MV-4-11 (cell line): ENCODE results near the gene PRM3.

ENCODE experiments used
- DNase-seq: peaks from one replicate; lab custom pipeline; 2025; lab: John Stamatoyannopoulos, UW

PRM3 gene

DNA sequence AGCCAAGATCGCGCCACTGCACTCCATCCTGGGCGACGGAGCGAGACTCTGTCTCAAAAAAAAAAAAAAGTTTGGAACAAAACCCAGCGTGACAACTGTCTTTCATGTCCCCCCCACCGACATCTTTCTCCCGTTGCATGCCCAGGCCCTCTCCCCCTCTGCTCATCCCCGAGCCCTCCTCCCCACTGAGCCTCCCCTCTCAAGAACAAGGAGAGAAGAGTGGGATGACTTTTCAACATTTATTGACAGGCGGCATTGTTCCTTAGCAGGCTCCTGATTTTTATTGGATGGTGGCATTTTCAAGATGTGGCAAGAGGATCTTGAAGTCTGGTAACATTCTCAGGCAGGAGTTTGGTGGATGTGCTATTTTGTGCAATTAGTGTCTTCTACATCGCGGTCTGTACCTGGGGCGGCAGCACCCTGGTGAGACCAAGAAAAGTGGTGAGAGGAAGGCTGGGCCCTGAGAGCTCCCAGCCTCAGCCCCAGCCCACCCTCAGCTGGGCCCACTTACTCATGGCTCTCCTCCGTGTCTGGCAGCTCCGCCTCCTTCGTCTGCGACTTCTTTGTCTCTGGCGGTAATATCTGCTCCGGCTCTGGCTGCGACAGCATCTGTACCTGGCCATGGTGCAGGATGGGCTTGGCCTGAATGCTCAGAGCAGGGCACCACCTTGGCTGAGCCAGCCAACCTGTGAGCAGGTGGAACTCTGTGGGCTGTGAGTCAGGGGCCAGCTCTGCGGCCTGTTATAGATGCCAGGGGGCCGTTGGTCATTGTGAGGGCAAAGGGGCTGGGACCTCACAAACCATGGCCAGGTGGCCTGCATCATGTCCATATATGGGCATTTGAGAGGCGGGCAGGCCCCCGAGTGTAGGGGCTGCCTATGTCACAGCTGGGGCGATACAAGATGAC is 7.4 kb upstream of the PRM3 start, which contains the start of gene PRM1:
PRM1 (minus strand) TSS at position 715 of the 907 bp plus-strand sequence; CDS start at position 623, 92 bp downstream.
- DNase-seq, result no peak

DNA sequence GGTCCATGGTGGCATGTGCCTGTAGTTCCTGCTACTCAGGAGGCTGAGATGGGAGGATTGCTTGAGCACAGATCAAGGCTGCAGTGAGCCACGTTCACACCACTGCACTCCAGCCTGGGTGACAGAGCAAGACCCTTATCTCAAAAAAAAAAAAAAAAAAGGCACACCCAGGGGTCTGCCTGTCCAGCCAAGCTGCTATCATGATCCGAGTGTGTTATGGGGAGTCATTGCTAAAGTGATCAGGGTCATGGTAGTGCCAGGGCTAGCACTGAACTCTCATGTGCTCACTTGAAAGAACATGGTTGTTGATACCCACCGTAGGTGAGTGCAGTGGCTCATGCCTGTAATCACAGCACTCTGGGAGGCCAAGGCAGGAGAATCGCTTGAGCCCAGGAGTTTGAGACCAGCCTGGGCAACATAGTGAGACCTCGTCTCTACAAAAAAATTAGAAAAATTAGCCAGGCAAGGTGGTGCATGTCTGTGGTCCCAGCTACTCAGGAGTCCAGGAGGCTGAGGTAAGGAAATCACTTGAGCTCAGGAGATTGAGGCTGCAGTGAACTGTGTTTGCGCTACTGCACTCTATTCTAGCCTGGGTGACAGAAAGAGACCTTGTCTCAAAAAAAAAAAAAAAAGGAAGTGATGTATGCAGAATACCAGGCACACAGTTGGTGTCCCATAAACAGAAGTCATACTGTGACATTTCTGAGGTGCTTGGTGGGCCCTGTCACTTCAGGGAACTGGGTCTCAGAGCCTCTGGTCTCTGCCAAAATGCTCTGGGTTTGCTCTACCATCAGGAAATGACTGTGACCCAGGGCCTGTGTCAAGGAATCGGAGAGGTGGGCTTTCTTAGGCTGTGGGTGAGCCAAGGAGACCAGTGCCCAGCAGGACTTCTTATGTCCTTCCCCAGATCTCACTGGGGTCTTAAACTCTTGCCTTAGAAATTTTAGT is 5.5 kb upstream of the PRM3 start:
- peak; percentile 70 for DNase-seq

DNA sequence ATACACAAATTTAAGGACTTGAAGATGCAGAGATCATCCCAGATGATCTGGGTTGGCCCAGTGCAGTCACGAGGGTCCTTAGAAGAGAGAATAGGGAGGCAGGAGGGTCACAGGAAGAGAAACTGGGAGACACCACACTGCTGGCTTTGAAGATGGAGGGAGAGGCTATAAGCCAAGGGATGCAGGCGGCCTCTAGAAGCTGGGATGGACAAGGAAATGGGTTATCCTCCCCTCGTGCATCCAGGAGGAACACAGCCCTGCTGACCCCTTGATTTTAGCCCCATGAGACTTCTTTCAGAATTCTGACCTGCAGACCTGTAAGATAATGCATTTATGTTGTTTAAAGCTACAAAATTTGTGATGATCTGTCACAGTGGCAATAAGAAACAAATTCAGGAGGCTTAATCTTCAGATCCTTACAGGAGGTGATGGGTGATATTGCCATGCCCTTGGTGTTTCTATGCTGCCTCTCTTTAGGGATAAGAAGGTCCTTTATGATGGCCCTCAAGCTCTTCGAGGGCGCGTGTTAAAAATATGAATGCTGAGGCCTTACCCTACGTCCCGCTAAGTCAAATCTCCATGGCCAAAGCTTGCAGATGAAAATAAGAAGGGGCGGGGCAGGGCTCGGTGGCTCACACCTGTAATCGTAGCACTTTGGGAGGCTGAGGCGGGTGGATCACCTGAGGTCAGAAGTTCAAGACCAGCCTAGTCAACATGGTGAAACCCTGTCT is 4.3 kb upstream of the PRM3 start:
- DNase-seq, result no peak

DNA sequence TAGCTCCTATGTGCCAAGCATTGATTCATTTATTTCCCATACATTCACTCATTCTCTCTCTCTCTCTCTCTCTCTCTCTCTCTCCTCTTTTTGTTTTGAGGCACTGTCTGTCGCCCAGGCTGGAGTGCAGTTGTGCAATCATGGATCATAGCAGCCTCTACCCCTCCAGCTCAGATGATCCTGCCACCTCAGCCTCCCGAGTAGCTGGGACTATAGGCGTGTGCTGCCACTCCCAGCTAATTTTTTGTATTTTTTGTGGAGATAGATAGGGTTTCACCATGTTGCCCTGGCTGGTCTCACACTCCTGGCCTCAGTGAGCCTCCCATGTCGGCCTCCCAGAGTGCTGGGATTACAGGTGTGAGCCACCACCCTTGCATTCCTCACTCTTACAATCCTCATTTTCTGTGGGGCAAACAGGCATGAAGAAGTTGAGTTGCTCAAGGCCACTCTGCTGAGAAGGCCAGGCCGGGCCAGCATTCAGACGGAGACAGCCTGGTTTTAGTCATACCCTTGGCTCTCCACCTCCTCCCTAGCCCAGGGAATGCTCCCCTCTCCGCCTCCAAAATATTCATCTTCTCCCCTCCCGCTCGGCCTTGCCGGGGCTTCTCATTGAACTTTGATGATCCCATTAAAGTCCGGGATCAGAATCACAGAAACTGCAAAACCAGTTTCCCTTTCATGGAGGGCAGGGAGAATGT is 3.6 kb upstream of the PRM3 start:
- DNase-seq, result peak; percentile 36

DNA sequence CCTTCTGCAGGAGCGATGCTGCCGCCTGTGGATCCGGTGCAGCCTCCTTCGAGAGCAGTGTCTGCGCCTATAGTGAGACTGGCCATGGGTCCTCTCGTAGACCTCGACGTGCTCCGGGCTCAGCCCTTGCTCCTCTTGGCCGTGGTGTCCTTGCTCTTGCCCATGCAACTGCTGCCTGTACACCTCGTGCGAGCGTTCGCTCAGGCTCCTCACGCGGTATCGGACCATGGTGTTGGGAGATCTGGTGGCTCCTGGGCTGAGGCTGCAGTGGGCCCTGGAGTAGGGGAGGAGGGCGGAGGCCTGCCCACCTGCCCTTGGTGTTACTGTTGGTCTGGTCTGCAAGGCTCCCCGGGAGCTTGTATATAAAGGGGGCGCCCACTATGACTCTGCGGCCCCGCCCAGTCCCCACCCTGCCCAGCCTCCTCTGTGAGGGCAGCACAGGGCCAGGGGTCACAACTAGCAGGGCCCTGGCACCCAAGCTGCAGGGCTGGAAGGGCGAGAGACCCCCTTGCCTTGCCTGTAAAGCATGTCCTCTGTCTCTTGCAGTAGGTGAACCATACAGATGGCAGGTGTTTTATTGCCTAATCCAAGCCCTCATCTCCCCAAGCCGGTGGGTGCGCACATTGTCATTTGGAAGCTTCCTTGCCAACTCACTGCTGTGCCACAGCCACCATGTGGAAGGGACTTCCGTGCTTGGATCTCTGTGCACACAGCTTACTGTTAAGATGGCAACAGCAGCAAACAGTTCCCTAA is 2.9 kb upstream of the PRM3 start, which contains the start of gene PRM2:
PRM2 (minus strand) TSS at position 338 of the 753 bp plus-strand sequence; CDS start at position 228, 110 bp downstream.
- no peak for DNase-seq

DNA sequence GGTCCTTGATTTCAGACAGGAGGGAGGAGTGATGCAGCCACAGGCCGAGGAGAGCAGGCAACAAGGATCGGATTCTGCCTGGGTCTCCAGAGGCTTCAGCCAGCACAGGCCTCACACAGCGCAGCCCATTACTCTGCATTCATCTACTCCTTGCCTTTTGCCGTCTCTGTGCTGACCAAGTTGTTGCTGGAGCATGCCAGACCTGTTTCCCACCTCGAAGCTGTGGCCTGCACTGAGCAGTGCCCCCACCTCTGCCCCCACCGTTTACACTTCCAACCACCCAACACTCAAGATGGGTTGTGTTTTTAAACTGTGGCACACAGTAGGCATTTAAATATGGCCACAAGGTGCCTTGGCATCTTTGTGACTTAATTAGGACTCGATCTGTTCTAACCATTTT is 1.5 kb upstream of the PRM3 start:
- no peak for DNase-seq

DNA sequence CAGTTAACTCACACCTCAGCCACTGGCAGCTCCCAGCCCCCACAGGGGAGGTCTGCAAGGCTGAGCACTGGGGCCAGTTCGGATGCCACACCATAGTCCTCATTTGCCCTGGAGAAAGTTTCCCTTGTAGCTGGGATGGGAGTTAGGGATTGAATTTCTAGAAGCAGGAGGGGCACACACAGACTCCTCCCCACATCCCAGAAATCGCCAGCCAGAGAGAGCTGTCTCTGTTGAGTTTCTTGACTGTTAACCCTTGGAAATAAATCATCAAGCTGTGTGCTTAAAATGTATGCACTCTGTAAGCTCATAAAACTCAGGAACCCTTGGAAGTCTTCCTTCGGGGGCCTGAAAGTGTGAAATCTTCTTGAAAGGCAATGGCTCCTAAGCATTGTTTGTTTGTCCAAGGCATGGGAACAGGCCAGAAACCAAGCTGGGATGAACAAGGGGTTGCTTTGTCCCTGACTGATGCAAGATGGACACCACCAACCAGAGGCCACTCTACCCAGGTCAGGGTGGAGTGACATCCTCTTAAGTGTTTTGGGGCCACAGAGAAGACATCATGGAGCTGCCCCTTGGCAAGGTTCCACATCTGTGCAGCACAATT is 394 bp upstream of the PRM3 start:
- no peak for DNase-seq

DNA sequence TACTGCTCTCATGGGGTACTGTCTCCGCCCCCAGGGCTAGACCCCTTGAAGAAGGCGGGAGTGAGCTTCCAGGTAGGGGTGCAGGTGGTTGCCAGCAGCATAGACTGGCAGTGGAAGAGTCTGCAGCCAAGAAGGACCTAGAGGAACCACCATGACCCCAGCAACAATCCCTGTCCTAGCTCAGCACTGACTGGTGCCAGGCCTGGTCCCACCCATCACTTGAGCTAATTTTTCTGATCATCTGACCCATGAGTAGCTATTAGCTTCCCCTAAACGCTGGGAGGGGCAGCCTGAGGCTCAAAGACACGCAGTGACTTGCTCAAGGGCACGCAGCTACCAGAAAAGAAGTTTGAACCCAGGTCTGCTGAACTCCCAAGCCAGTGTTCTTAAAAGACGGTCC is 945 bp downstream of the PRM3 start:
- no peak for DNase-seq

DNA sequence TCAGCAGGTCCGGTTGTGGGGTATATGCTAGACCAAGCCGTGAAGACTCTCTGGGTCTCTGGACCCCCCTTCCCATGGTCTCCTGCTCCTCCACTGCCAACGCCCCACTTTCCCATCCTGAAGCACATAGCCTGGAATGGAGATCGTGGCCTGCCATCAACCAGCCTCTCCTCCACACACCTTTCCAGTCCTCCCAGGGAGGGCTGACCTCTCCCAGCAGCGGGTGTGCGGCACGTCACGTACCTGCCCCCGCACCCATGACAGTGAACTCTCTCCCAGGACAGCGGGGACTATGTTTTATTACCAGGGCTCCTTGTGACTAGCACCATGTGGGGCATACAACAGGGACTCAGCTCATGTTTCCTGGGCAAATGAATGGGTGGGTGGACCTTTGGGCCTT is 1.8 kb downstream of the PRM3 start:
- DNase-seq, result no peak

DNA sequence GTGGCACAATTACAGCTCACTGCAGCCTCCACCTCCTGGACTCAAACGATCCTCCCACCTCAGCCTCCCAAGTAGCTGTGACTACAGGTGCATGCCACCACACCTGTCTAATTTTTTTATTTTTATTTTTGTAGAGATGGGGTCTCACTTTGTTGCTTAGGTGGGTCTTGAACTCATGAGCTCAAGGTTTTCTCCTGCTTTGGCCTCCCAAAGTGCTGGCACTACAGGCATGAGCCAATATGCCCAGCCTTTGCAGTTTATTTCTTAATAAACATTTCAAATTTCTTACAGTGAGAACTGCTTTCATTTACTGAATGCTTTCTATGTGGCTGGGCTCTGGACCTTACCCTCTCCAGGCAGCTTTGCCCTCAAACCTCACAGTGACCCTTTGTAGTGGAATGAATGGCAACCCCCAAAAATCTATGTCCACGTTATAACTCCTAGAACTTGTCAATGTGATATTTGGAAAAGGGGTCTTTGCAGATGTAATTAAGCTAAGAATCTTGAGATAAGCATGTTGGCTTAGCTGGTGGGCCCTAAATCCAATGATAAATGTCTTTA is 2.7 kb downstream of the PRM3 start:
- no peak for DNase-seq

DNA sequence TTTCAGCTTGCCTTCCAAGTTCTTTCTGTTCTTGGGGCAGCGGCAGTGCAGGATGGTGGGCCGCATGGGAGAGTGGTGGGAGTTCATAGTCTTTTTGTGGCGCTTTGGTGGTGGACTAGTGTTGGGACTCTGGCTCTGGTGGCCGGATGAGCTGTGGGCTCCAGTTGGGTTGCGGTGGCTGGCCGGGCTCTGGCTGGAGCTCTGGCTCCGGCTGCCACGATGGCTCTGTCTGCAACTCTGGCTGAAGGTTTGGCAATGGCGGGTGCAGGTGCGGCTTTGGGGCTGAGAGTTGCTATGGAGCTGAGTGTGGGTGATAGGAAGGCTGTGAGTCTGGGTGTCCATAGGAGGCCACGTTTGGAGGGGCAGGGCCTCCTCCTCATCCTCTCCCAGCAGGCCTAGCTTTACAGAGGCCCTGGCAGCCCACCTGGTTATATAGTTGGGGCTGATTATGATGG is 4.5 kb downstream of the PRM3 start, which contains the start of gene TNP2:
TNP2 (minus strand) TSS at position 405 of the 455 bp plus-strand sequence; CDS start at position 342, 63 bp downstream.
- DNase-seq, result no peak

DNA sequence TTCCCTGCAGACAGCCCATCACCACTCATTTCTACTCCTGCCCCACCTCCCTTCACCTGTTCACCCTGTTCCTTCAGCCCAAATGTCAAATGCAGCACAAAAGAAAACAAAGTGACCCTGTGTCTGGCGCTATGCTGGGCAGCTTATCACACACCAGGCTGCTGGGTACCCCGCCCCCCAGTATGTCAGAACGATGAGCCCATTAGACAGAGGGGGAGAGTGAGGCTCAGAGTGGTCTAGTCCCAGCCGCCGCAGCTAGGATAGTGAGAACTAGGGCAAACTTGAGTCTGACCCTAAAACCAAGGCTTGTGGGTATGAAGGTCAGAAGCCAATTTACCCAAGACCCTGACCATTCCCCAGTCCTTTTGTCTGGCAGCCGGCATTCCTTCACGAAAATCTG is 8.3 kb downstream of the PRM3 start:
- DNase-seq, result no peak

DNA sequence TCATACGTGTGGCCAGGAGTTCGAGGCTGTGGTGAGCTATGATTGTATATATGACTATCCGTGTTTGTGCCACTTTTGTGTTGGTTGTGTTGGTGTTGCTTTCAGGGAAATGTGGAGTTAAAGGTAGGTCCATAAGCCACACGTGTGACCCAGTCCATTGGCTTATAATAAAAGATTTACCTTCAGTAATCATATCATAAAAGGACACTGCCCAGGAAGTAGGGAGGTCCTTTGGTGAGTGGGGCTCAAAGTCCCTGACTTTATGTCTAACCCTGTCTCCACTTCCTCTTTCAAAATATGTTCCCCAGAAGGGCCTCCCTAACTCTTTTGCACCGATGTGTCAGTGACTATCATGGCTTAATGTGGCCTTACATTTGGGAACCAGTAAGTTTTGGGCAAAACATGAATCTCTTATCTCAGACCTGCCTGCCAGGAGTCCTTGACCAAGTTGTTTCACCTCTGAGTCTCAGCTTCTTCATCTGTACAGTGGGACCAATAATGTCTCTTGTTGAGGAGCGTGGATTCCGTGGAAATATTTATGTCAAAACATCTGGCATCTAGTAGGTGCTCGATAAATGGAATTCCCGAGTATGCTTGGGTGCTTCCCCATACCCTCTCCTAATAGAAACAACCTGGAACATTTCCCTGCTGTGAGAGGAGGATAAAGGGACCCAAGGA is 9.1 kb downstream of the PRM3 start:
- peak; percentile 86 for DNase-seq

DNA sequence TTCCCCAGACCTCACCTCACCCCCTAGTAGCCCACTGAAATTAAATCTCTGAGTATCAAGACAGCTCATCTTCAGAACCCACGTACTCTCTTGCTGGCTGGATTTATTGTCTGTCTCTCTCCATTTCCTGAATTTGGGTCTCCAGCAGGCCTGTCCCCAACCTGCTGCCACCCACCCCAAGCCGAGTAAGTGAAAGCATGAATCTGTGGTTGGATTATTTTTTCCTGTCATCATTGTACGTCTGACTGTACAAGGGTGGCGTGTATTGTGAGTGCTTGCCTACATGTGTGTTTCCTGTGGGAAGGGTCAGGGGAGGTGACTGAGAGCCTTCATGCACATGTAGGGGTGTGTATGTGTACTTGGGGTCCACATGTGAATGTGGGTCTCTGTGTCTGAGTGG is 9.7 kb downstream of the PRM3 start:
- DNase-seq, result peak; percentile 47

DNA sequence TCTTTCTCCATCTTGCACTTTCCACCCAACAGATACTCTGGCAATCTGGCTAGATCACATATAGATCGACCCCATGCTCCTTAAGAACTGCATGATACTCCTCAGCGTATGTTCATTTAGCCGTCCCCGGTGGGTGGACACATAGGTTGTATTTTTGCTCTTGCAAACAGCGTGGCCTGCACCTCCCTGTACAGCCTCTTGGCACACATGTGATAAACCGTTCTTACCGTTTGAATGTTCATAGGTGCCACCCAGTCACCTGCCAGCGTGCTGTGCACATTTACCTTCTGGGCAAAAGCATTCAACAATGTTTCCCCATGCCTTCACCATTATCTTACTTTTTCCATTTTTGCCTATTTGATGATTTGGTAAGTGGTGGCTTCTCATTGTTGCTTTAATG is 10.5 kb downstream of the PRM3 start:
- DNase-seq, result no peak

DNA sequence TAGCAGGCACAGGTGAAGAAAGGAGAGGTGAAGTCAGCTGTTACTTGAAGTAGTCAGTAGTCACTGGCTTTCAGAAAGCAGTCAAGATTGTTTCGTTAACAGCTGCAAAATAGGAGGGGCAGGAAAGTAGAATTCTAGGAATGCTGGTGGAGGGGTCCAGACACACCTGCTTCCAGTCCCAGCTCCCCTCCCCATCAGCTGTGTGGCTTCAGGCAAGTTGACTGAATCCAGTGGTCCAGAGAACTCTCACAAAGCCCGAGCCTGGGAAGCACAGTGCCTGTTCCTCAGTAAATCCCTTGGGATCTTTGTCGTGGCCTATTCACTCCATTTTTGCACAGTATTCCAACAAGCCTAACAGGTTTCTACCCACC is 12.8 kb downstream of the PRM3 start:
- no peak for DNase-seq

DNA sequence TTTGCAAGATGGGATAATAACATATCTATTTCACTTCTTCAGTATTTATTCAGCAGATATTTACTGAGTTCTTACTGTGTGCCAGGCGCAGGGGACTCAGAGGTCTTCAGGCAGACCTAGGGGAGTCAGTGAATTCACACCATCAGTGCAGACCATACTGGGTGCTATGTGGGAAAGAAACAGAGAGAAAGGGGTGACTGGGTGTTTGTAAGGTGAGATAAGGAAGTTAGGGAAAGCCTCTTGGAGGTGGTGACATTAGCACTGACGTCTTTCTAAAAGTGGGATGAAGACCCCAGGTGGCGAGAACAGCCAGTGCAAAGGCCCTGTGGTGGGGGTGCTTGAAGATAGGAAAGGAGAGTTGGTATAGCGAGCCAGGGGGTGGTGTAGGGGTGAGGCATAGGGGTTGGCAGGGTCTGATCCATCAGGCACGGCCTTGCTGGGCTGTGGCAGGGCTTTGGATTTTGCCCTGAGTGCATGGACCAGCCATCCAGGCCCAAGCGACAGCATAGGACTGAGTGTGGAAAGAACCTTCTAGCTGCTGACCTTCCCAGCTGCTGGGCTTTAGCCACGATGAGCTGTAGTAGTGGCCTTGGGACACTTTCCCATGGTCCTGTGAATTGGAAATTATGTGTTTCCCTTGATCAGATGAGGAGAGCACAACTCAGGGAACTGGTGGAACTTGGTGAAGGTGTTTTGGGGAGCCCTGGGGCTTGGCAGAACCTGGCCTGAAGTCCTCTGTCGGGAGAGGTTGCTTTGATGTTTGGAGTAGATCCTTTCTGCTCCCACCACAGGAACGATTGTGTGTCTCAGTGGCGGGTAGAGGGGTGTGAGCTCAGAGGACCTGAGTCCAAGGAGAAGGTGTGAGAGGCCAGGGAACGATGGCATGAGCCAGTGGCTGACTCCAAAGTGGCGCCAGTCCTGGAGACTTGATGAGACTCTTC is 13.5 kb downstream of the PRM3 start:
- DNase-seq, result no peak
